MM.1S (cell line): ENCODE results near the gene MBTPS2.

Experiments
- DNase-seq: peaks from one replicate; pipeline ENCODE4 v3.0.0-alpha.2; 2015
- H2AFZ ChIP-seq: fragments of 300-600 bp; sonication (generic); 2 replicates; pipeline ENCODE4 v1.6.0; 2016; ENCODE audit warnings: antibody characterized with exemption, low read length
- H3F3A ChIP-seq: fragments of 300-600 bp; sonication (generic); 2 replicates; pipeline ENCODE4 v1.6.1; 2016; ENCODE audit warnings: mild to moderate bottlenecking, antibody characterized with exemption, low read length, moderate library complexity, mixed read lengths; ENCODE audit not compliant: insufficient read depth
- H3K27ac ChIP-seq: fragments of 300-600 bp; sonication (generic); 2 replicates; pipeline ENCODE4 v1.5.1; 2016; ENCODE audit warnings: mild to moderate bottlenecking, low read length
- H3K27me3 ChIP-seq: fragments of 300-600 bp; sonication (generic); replicated peaks from 2 replicates; pipeline ENCODE4 v1.6.0; 2016; ENCODE audit warnings: low read length; ENCODE audit not compliant: insufficient read depth
- H3K36me3 ChIP-seq: fragments of 300-600 bp; sonication (generic); replicated peaks from 2 replicates; pipeline ENCODE4 v1.6.1; 2016; ENCODE audit warnings: mild to moderate bottlenecking, low read length, mixed read lengths; ENCODE audit not compliant: insufficient read depth
- H3K4me1 ChIP-seq: fragments of 300-600 bp; sonication (generic); 2 replicates; pipeline ENCODE4 v1.6.1; 2016; ENCODE audit warnings: low read length, mixed read lengths
- H3K4me2 ChIP-seq: fragments of 300-600 bp; sonication (generic); 2 replicates; pipeline ENCODE4 v1.6.0; 2016; ENCODE audit warnings: low read depth, low read length
- H3K4me3 ChIP-seq: fragments of 300-600 bp; sonication (generic); 2 replicates; pipeline ENCODE4 v1.5.1; 2016; ENCODE audit warnings: low read length, mixed read lengths
- H3K79me2 ChIP-seq: fragments of 300-600 bp; sonication (generic); 2 replicates; pipeline ENCODE4 v1.6.1; 2016; ENCODE audit warnings: mixed run types, low read length, mixed read lengths
- H3K9ac ChIP-seq: fragments of 300-600 bp; sonication (generic); 2 replicates; pipeline ENCODE4 v1.6.1; 2016; ENCODE audit warnings: low read length, mixed read lengths
- H3K9me2 ChIP-seq: fragments of 300-600 bp; sonication (generic); replicated peaks from 2 replicates; pipeline ENCODE4 v1.6.1; 2016; ENCODE audit warnings: mild to moderate bottlenecking, low read length, mixed read lengths; ENCODE audit not compliant: insufficient read depth
- H3K9me3 ChIP-seq: fragments of 300-600 bp; sonication (generic); replicated peaks from 2 replicates; pipeline ENCODE4 v1.6.1; 2016; ENCODE audit warnings: mild to moderate bottlenecking, low read length, mixed read lengths; ENCODE audit not compliant: insufficient read depth
- H4K20me1 ChIP-seq: fragments of 300-600 bp; sonication (generic); 2 replicates; pipeline ENCODE4 v1.6.1; 2016; ENCODE audit warnings: mild to moderate bottlenecking, low read length, moderate library complexity, mixed read lengths; ENCODE audit not compliant: insufficient read depth
- CTCF ChIP-seq: fragments of 300-600 bp; sonication (generic); IDR thresholded peaks from 2 replicates; pipeline ENCODE4 v1.5.1; 2016; ENCODE audit warnings: antibody characterized with exemption, low read length, mixed read lengths
- EZH2 ChIP-seq: fragments of 300-600 bp; sonication (generic); optimal IDR thresholded peaks from 2 replicates; pipeline ENCODE3; 2017; ENCODE audit warnings: low read depth, mild to moderate bottlenecking, antibody characterized with exemption, low read length, mixed read lengths
- EZH2phosphoT487 ChIP-seq: fragments of 300-600 bp; sonication (generic); IDR thresholded peaks from 2 replicates; pipeline ENCODE4 v1.6.1; 2018; ENCODE audit warnings: antibody characterized with exemption, low read length

Gene MBTPS2

GRCh38 chrX:21926527-21927278, 87.3 kb downstream of the MBTPS2 start:
- H3K27me3 ChIP-seq, result no peaks in the 10 kb centered on the region
- no peaks in the 10 kb centered on the region for H3K9me2 ChIP-seq
- peak overlapping the region; percentile 74 for H3K4me2 ChIP-seq
- no peaks in the 10 kb centered on the region for H4K20me1 ChIP-seq
- peaks cover 3% of the 10 kb centered on the region; the same call in 1 of the 2 replicates for H3F3A ChIP-seq
- H3K36me3 ChIP-seq, result no peaks in the 10 kb centered on the region
- peak overlapping the region; percentile 45; the same call in 1 of the 2 replicates for H3K27ac ChIP-seq
- DNase-seq, result peak; percentile 68
- H3K9ac ChIP-seq, result peak overlapping the region; percentile 36; the same call in 1 of the 2 replicates
- no peaks in the 10 kb centered on the region for H3K9me3 ChIP-seq
- no peak for TF ChIP-seq CTCF
- no peak for TF ChIP-seq EZH2phosphoT487
- no peak for TF ChIP-seq EZH2
- peaks cover 6% of the 10 kb centered on the region; the same call in 1 of the 2 replicates for H3K4me1 ChIP-seq
- peak overlapping the region; percentile 35 for H3K4me3 ChIP-seq
- no peaks in the 10 kb centered on the region for H3K79me2 ChIP-seq
- H2AFZ ChIP-seq, result peak overlapping the region; percentile 11; the same call in 1 of the 2 replicates

- H3K27ac ChIP-seq, result no peak overlapping the region
- H3K9ac ChIP-seq, result no peak overlapping the region
- H4K20me1 ChIP-seq, result no peaks in the 10 kb centered on the region
- no peak overlapping the region for H3K4me2 ChIP-seq
- H3K4me1 ChIP-seq, result peaks cover 6% of the 10 kb centered on the region; the same call in 1 of the 2 replicates
- TF ChIP-seq CTCF (no peak), EZH2 (no peak), EZH2phosphoT487 (no peak)
- no peaks in the 10 kb centered on the region for H3K27me3 ChIP-seq
- no peaks in the 10 kb centered on the region for H3K79me2 ChIP-seq
- no peaks in the 10 kb centered on the region for H3K36me3 ChIP-seq
- no peak overlapping the region for H2AFZ ChIP-seq
- H3K9me3 ChIP-seq, result no peaks in the 10 kb centered on the region
- H3K9me2 ChIP-seq, result no peaks in the 10 kb centered on the region
- no peak overlapping the region for H3K4me3 ChIP-seq
- no peak for DNase-seq
- H3F3A ChIP-seq, result peaks cover 3% of the 10 kb centered on the region; the same call in 1 of the 2 replicates
Observed at GRCh38 chrX:21929209-21929608, 89.8 kb downstream of the MBTPS2 start.

GRCh38 chrX:21930986-21931385, 91.6 kb downstream of the MBTPS2 start:
- Histone ChIP-seq H3K27me3 (no peaks in the 10 kb centered on the region), H3K4me1 (peaks cover 6% of the 10 kb centered on the region; the same call in 1 of the 2 replicates), H3K4me2 (no peak overlapping the region), H3F3A (peaks cover 3% of the 10 kb centered on the region; the same call in 1 of the 2 replicates), H3K79me2 (no peaks in the 10 kb centered on the region), H3K9me2 (no peaks in the 10 kb centered on the region), H3K9ac (no peak overlapping the region), H3K4me3 (no peak overlapping the region), H3K27ac (no peak overlapping the region), H3K36me3 (no peaks in the 10 kb centered on the region), H4K20me1 (no peaks in the 10 kb centered on the region), H2AFZ (no peak overlapping the region), H3K9me3 (no peaks in the 10 kb centered on the region)
- DNase-seq, result no peak
- TF ChIP-seq CTCF (no peak), EZH2 (no peak), EZH2phosphoT487 (no peak)
